ENCODE results near the gene ENO1. TPM values are rescaled to one million over a fixed set of nuclear protein-coding genes. Genes with fewer than 3 reads are reported as not detected.

ENO1 gene
- total and polyA plus RNA-seq, 2 donors (not counting 3 experiments of a cell fraction or from before 2014, with no cell fraction given) = 1,111 to 1,593 TPM

DNA sequence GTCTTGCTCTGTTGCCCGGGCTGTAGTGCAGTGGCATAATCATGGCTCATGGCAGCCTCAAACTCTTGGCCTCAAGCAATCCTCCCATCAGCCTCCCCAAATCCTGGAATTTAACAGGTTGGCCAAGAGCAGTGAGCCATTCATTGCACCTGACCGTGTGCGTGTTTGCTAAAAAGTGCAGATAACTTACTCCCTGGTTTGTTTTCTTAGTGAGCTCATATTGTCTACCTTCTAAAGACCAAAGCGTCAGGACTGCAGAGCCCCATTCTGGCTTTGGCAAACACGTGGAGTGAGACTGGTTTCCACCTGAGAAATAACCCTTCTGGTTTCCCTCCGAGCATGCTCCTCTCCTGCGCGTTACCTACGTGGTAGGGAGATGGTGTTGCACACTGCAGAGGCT, 35.0 kb upstream of the ENO1 start:
- BruUV-seq (replicated peaks) = no TSS peak
- no peak overlapping the region for H2AFZ ChIP-seq (ENCODE audit: low read depth, low read length)
- H3K9me3 ChIP-seq (replicated peaks; ENCODE audit: control insufficient read depth, insufficient read depth, low read length) = no peaks in the 10 kb centered on the region
- H3K27me3 ChIP-seq (ENCODE audit: control insufficient read depth in 2 of 2, insufficient read depth in 2 of 2, low read length in 2 of 2) = peaks cover 0 to 4% of the 10 kb centered on the region in 2 experiments
- no peak for DNase-seq (ENCODE audit: low read depth, low spot score)
- ChIA-PET POLR2A (no interaction called here), CTCF (interaction anchor here (1.3 to 9.2 kb wide), 6 partner anchors 74 to 191 kb away, joined by 4 to 371 read pairs (median 10); no protein-coding TSS in a partner anchor)
- H3K27ac ChIP-seq (ENCODE audit: insufficient read depth, low read depth, low read length) = no peak overlapping the region
- H3K36me3 ChIP-seq (ENCODE audit: control insufficient read depth in 2 of 2, extremely low read depth in 1 of 2, insufficient read depth in 2 of 2, low read length in 2 of 2) = no peaks in the 10 kb centered on the region
- TF ChIP-seq JUN (IDR thresholded peaks at IDR 0.05; ENCODE audit: borderline replicate concordance, insufficient read depth, insufficient read length, low read depth) = no peak
- TF ChIP-seq EZH2 (IDR thresholded peaks at IDR 0.05; ENCODE audit: borderline replicate concordance, low read depth, low read length, severe bottlenecking) = no peak
- no peak for TF ChIP-seq POLR2A (IDR thresholded peaks at IDR 0.05; ENCODE audit: low read depth, low read length)
- TF ChIP-seq, protein P1, sequence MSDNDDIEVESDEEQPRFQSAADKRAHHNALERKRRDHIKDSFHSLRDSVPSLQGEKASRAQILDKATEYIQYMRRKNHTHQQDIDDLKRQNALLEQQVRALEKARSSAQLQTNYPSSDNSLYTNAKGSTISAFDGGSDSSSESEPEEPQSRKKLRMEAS (IDR thresholded peaks at IDR 0.05; ENCODE audit: insufficient read depth, insufficient read length) = no peak
- TF ChIP-seq, protein P2, sequence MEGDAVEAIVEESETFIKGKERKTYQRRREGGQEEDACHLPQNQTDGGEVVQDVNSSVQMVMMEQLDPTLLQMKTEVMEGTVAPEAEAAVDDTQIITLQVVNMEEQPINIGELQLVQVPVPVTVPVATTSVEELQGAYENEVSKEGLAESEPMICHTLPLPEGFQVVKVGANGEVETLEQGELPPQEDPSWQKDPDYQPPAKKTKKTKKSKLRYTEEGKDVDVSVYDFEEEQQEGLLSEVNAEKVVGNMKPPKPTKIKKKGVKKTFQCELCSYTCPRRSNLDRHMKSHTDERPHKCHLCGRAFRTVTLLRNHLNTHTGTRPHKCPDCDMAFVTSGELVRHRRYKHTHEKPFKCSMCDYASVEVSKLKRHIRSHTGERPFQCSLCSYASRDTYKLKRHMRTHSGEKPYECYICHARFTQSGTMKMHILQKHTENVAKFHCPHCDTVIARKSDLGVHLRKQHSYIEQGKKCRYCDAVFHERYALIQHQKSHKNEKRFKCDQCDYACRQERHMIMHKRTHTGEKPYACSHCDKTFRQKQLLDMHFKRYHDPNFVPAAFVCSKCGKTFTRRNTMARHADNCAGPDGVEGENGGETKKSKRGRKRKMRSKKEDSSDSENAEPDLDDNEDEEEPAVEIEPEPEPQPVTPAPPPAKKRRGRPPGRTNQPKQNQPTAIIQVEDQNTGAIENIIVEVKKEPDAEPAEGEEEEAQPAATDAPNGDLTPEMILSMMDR (IDR thresholded peaks at IDR 0.05; ENCODE audit: extremely low read depth in 1 of 2, insufficient read depth in 1 of 2, low read depth in 1 of 2, low read length in 2 of 2) = no peak
- no peak for TF ChIP-seq MYC (IDR thresholded peaks at IDR 0.05; ENCODE audit: low read depth, low read length)
- no peak for TF ChIP-seq GATA2 (IDR thresholded peaks at IDR 0.05; ENCODE audit: insufficient read depth, insufficient read length, low read depth, low read length)
- TF ChIP-seq FOS (IDR thresholded peaks at IDR 0.05; ENCODE audit: borderline replicate concordance, insufficient read depth, low read length) = no peak
- FAIRE-seq = no peak
- H3K9me1 ChIP-seq (replicated peaks; ENCODE audit: control insufficient read depth, extremely low read depth, insufficient read depth, low read length) = no peaks in the 10 kb centered on the region
- H3K79me2 ChIP-seq (ENCODE audit: control insufficient read depth, insufficient read depth, low read length) = no peaks in the 10 kb centered on the region
- no peaks in the 10 kb centered on the region for H4K20me1 ChIP-seq (replicated peaks; ENCODE audit: control insufficient read depth, extremely low read depth, insufficient read depth, low read length)
- dilution Hi-C loops (cut with MboI; ENCODE audit: extremely low pct_ligation_motif_present, low sequenced_read_pairs) = no loop called here
- no peaks in the 10 kb centered on the region for H3K4me1 ChIP-seq (ENCODE audit: control insufficient read depth, extremely low read depth, insufficient read depth, low read length)
- H3K4me3 ChIP-seq (replicated peaks in 1 of 3; ENCODE audit: insufficient read depth in 1 of 3, low read depth in 1 of 3, low read length in 3 of 3) = no peak overlapping the region
- intact Hi-C loops (cut with micrococcal nuclease) = no loop called here
- no peak overlapping the region for H3K4me2 ChIP-seq (ENCODE audit: insufficient read depth, low read length)
- no peak overlapping the region for H3K9ac ChIP-seq (replicated peaks; ENCODE audit: extremely low read depth, insufficient read depth, low read length)

Data from endothelial cell of umbilical vein (primary cell).